H1 (cell line): Measurements from ENCODE around the gene VARS2. TPM values are rescaled to one million over a fixed set of nuclear protein-coding genes. Genes with fewer than 3 reads are reported as not detected.

Experiments used
- CTCF ChIA-PET: fragments of 300-600 bp; sonication (Branson Sonifier 250); formaldehyde crosslinking; loops from one replicate; lab custom pipeline; 2021; ENCODE audit not compliant: partially characterized antibody; lab: Charles Lee
- POLR2A ChIA-PET: fragments of 300-600 bp; sonication (Branson Sonifier 250); formaldehyde crosslinking; loops from one replicate; lab custom pipeline; 2021; ENCODE audit warnings: inconsistent platforms; ENCODE audit not compliant: partially characterized antibody; lab: Charles Lee
- DNase-seq, 2 experiments: peaks; one replicate each; pipeline versions ENCODE4 v3.0.0 to v3.0.0-alpha.2; 2010 to 2022; ENCODE audit warnings: low spot score in 2 of 2, low read depth in 1 of 2, mixed read lengths in 1 of 2
- FAIRE-seq: peaks from 2 replicates; lab custom pipeline; 2011; peaks lifted over from hg19 to GRCh38; lab: Jason Lieb, UNC
- H2AFZ ChIP-seq: 2 replicates; pipeline ENCODE4 v1.8.1; 2012; ENCODE audit warnings: low read length, inconsistent platforms
- H2AK5ac ChIP-seq: 2 replicates; pipeline ENCODE4 v1.6.1; 2013; ENCODE audit warnings: low read depth, low read length
- H2BK120ac ChIP-seq: replicated peaks from 2 replicates; pipeline ENCODE3; 2013; ENCODE audit warnings: low read depth, low read length, inconsistent platforms
- H2BK12ac ChIP-seq: 2 replicates; pipeline ENCODE4 v1.6.1; 2013; ENCODE audit warnings: low read depth, low read length
- H2BK15ac ChIP-seq: 2 replicates; pipeline ENCODE4 v1.6.1; 2013; ENCODE audit warnings: low read length
- H2BK20ac ChIP-seq: 2 replicates; pipeline ENCODE4 v1.6.1; 2013; ENCODE audit warnings: low read length
- H2BK5ac ChIP-seq: 2 replicates; pipeline ENCODE4 v1.6.1; 2013; ENCODE audit warnings: low read depth, low read length
- H3K14ac ChIP-seq: 2 replicates; pipeline ENCODE4 v1.6.1; 2013; ENCODE audit warnings: inconsistent platforms; ENCODE audit not compliant: insufficient read length
- H3K18ac ChIP-seq: 2 replicates; pipeline ENCODE4 v1.6.1; 2013; ENCODE audit warnings: low read length; ENCODE audit errors: extremely low read depth
- H3K23ac ChIP-seq: 2 replicates; pipeline ENCODE4 v1.6.1; 2013; ENCODE audit warnings: inconsistent platforms; ENCODE audit not compliant: insufficient read length
- H3K23me2 ChIP-seq: 2 replicates; pipeline ENCODE4 v1.6.1; 2013; ENCODE audit warnings: low read depth, low read length
- H3K27ac ChIP-seq: 2 replicates; pipeline ENCODE4 v1.6.1; 2011; ENCODE audit warnings: low read depth, low read length, inconsistent platforms
- H3K27me3 ChIP-seq, 4 experiments: replicated peaks in 1 of 4; 1 replicate in 1 of 4; 2 replicates in 3 of 4; pipeline versions ENCODE4 v1.6.1 to v1.8.1; 2011 to 2013; ENCODE audit warnings: low read length in 3 of 4, mild to moderate bottlenecking in 3 of 4, inconsistent platforms in 2 of 4, mixed read lengths in 2 of 4, moderate library complexity in 1 of 4; ENCODE audit not compliant: control insufficient read depth in 3 of 4, insufficient read depth in 3 of 4; ENCODE audit errors: extremely low read depth in 1 of 4
- H3K36me3 ChIP-seq, 4 experiments: 2 replicates each; pipeline versions ENCODE4 v1.6.1 to v1.8.1; 2011 to 2013; ENCODE audit warnings: mild to moderate bottlenecking in 4 of 4, low read length in 3 of 4, moderate library complexity in 2 of 4, control low read depth in 1 of 4, inconsistent platforms in 1 of 4; ENCODE audit not compliant: insufficient read depth in 4 of 4, control insufficient read depth in 2 of 4
- H3K4ac ChIP-seq: replicated peaks from 2 replicates; pipeline ENCODE3; 2013; ENCODE audit warnings: low read length, low read depth, mixed read lengths, inconsistent platforms; ENCODE audit not compliant: insufficient read length
- H3K4me1 ChIP-seq, 4 experiments: replicated peaks in 1 of 4; 1 replicate in 1 of 4; 2 replicates in 3 of 4; pipeline versions ENCODE4 v1.6.1 to v1.8.1; 2011 to 2013; ENCODE audit warnings: low read length in 3 of 4, inconsistent platforms in 2 of 4, mixed read lengths in 1 of 4; ENCODE audit not compliant: insufficient read depth in 4 of 4, control insufficient read depth in 3 of 4
- H3K4me2 ChIP-seq, 2 experiments: 2 replicates each; pipeline versions ENCODE4 v1.6.1 to v1.8.1; 2011 to 2013; ENCODE audit warnings: low read depth in 2 of 2, low read length in 2 of 2, control low read depth in 1 of 2, inconsistent platforms in 1 of 2, mild to moderate bottlenecking in 1 of 2; ENCODE audit not compliant: insufficient read depth in 1 of 2
- H3K4me3 ChIP-seq, 4 experiments: fragments of 200-600, 300-600 bp in 1 of 4; sonication (generic), shearing (Covaris generic), sonication (Bioruptor Twin) in 1 of 4; 2 replicates each; pipeline versions ENCODE4 v1.5.1 to v1.8.1; 2011 to 2016; ENCODE audit warnings: low read length in 4 of 4, low read depth in 3 of 4, control low read depth in 2 of 4, inconsistent platforms in 2 of 4, mild to moderate bottlenecking in 2 of 4, mixed read lengths in 1 of 4, moderate library complexity in 1 of 4; ENCODE audit not compliant: insufficient read depth in 2 of 4; ENCODE audit errors: extremely low read depth in 1 of 4
- H3K56ac ChIP-seq: replicated peaks from 2 replicates; pipeline ENCODE3; 2013; ENCODE audit warnings: low read depth, mild to moderate bottlenecking, mixed read lengths, low read length, inconsistent platforms; ENCODE audit not compliant: insufficient read length
- H3K79me1 ChIP-seq: 2 replicates; pipeline ENCODE4 v1.6.1; 2013; ENCODE audit warnings: low read depth, low read length, control low read depth
- H3K79me2 ChIP-seq, 2 experiments: 2 replicates each; pipeline versions ENCODE4 v1.6.1 to v1.8.1; 2012 to 2013; ENCODE audit warnings: low read length in 2 of 2, mild to moderate bottlenecking in 2 of 2, inconsistent platforms in 1 of 2; ENCODE audit not compliant: insufficient read depth in 2 of 2, control insufficient read depth in 1 of 2
- H3K9ac ChIP-seq, 4 experiments: replicated peaks in 1 of 4; 1 replicate in 1 of 4; 2 replicates in 3 of 4; pipeline versions ENCODE4 v1.6.1 to v1.8.1; 2011 to 2013; ENCODE audit warnings: low read depth in 3 of 4, low read length in 3 of 4, control low read depth in 2 of 4, mild to moderate bottlenecking in 2 of 4, moderate library complexity in 2 of 4, inconsistent platforms in 1 of 4; ENCODE audit errors: extremely low read depth in 1 of 4
- H3K9me3 ChIP-seq, 2 experiments: 2 replicates each; pipeline versions ENCODE4 v1.6.1 to v1.8.1; 2012 to 2013; ENCODE audit warnings: mild to moderate bottlenecking in 2 of 2, moderate library complexity in 2 of 2, control low read depth in 1 of 2, inconsistent platforms in 1 of 2, low read depth in 1 of 2, low read length in 1 of 2, mixed read lengths in 1 of 2; ENCODE audit not compliant: insufficient read depth in 2 of 2
- H4K20me1 ChIP-seq, 2 experiments: replicated peaks in 1 of 2; 2 replicates each; pipeline versions ENCODE3 to v1.8.1; 2011 to 2013; ENCODE audit warnings: inconsistent platforms in 2 of 2, low read length in 2 of 2, mild to moderate bottlenecking in 1 of 2; ENCODE audit not compliant: insufficient read depth in 2 of 2, control insufficient read depth in 1 of 2
- H4K5ac ChIP-seq: 2 replicates; pipeline ENCODE4 v1.6.1; 2013; ENCODE audit warnings: low read length, low read depth, mixed read lengths, inconsistent platforms; ENCODE audit not compliant: insufficient read length
- H4K8ac ChIP-seq: 2 replicates; pipeline ENCODE4 v1.8.0; 2013; ENCODE audit warnings: mild to moderate bottlenecking, moderate library complexity, low read length, inconsistent platforms; ENCODE audit not compliant: insufficient read depth; ENCODE audit errors: extremely low read depth
- H4K91ac ChIP-seq: replicated peaks from 2 replicates; pipeline ENCODE3; 2013; ENCODE audit warnings: low read length, mixed read lengths, inconsistent platforms; ENCODE audit not compliant: insufficient read length
- JUND ChIP-seq: IDR thresholded peaks from 2 replicates; pipeline ENCODE4 v1.6.1; 2011; ENCODE audit warnings: mild to moderate bottlenecking, improper control_type of control experiment, low read length
- SAP30 ChIP-seq: fragments of 300-600 bp; sonication (generic); IDR thresholded peaks from 2 replicates; pipeline ENCODE4 v1.7.1; 2012; ENCODE audit warnings: low read length, moderate library complexity, mild to moderate bottlenecking, inconsistent platforms; ENCODE audit not compliant: insufficient read depth, insufficient replicate concordance
- USF2 ChIP-seq: IDR thresholded peaks from 2 replicates; pipeline ENCODE4 v1.6.1; 2011; ENCODE audit warnings: low read length, improper control_type of control experiment
- WGBS, 2 experiments: shearing (Covaris generic) in 1 of 2; methylation state at CpG; one replicate each; pipeline versions ENCODE4 v1.1.6 to v1.1.7; 2013 to 2015; ENCODE audit warnings: low lambda C conversion rate in 2 of 2, mixed read lengths in 2 of 2, inconsistent platforms in 1 of 2, low coverage in 1 of 2, missing lambda C conversion rate in 1 of 2; ENCODE audit not compliant: insufficient replicate concordance in 2 of 2, insufficient coverage in 1 of 2, insufficient read length in 1 of 2; ENCODE audit errors: extremely low coverage in 1 of 2, missing lambda C conversion rate in 1 of 2; 5-methylcytosine and 5-hydroxymethylcytosine counted together
- polyA plus RNA-seq, 7 experiments: library from polyadenylated mRNA; depleted of rRNA in 3 of 7; stranded (reverse) in 5 of 7; unstranded in 2 of 7; fragments of >200 nt in 5 of 7; fragments of 200-250 nt in 2 of 7; gene quantifications; 1 replicate in 5 of 7; 2 replicates in 1 of 7; 4 replicates in 1 of 7; pipeline versions ENCODE4 v1.2.1 to v1.2.3, GENCODE V29; 2011 to 2013; ENCODE audit warnings: missing spikeins in 2 of 7, mixed read lengths in 2 of 7
- total RNA-seq: library from RNA; stranded (reverse); fragmentation: NEBNext Ultra II Directional; extraction: Animal tissue kit (Norgen Biotek cat#: 25700); gene quantifications from 2 replicates; pipeline ENCODE4 v1.2.1, GENCODE V29; 2021

The VARS2 gene
- total and polyA plus RNA-seq, 2 of the 8 experiments (the other 6 are each of a cell fraction or from before 2014, with no cell fraction given) = 26.8 to 47.7 TPM

- CTCF ChIA-PET = interaction anchor here (1.3 to 16.0 kb wide), 3 partner anchors 8 to 161 kb away, joined by 4 to 285 read pairs (median 51); partner anchors contain the start of gene VARS2
- Histone ChIP-seq H3K23ac (no peak overlapping the region), H2BK15ac (no peak overlapping the region), H4K91ac (no peak overlapping the region), H3K79me1 (no peaks in the 10 kb centered on the region), H3K79me2 (no peaks in the 10 kb centered on the region), H2BK5ac (peak overlapping the region; percentile 60; the same call in 1 of the 2 replicates), H3K4me1 (peaks cover 0 to 3% (median under 1%) of the 10 kb centered on the region in 4 experiments; a peak in 2 of 7 replicates), H2AK5ac (no peak overlapping the region), H3K23me2 (no peaks in the 10 kb centered on the region), H2BK12ac (no peak overlapping the region), H4K8ac (no peak overlapping the region), H3K14ac (no peak overlapping the region), H2BK20ac (no peak overlapping the region), H3K56ac (no peak overlapping the region), H3K27ac (no peak overlapping the region), H2AFZ (no peak overlapping the region), H3K4me2 (no peak overlapping the region; a peak in 1 of 4 replicates), H3K4ac (peak overlapping the region; percentile 7), H3K27me3 (no peaks in the 10 kb centered on the region), H4K20me1 (no peaks in the 10 kb centered on the region), H2BK120ac (no peak overlapping the region), H3K9ac (no peak overlapping the region), H3K18ac (no peak overlapping the region), H3K4me3 (no peak overlapping the region), H4K5ac (no peak overlapping the region), H3K36me3 (peaks cover 8 to 45% (median 22%) of the 10 kb centered on the region in 4 experiments; a peak in 7 of 8 replicates), H3K9me3 (no peaks in the 10 kb centered on the region)
- DNase-seq (no peak), FAIRE-seq (no peak)
- 79% methylated on average over 7 of the region's 7 CpGs; no CpG with 5 or more reads in 1 of the 2 experiments for WGBS, 2 experiments
- POLR2A ChIA-PET = interaction anchor here (1.1 to 1.9 kb wide), 3 partner anchors 8 to 21 kb away, joined by 3 to 4 read pairs (median 4); partner anchors contain the start of gene VARS2
- TF ChIP-seq USF2 (no peak), SAP30 (no peak), JUND (peak; percentile 48; the same call in 1 of the 2 replicates)
Measured at GRCh38 chr6:30922447-30922852, 8.4 kb downstream of the VARS2 start.
